Umbilical cord (tissue), 2 donors: Measurements from ENCODE around the gene BMPER. TPM values are rescaled to one million over a fixed set of nuclear protein-coding genes. Genes with fewer than 3 reads are reported as not detected.

Experiments used
- DNase-seq: peaks from one replicate; pipeline ENCODE4 v3.0.0-alpha.2; 2015; ENCODE audit warnings: low spot score
- total RNA-seq: library from RNA; depleted of rRNA; stranded (reverse); fragments of >200 nt; gene quantifications from one replicate; pipeline ENCODE4 v1.2.3, GENCODE V29; 2014; ENCODE audit warnings: low replicate concordance; ENCODE audit not compliant: insufficient read depth

The BMPER gene
- total RNA-seq, 1 donor from 2014 or later: 83.3 TPM

DNA sequence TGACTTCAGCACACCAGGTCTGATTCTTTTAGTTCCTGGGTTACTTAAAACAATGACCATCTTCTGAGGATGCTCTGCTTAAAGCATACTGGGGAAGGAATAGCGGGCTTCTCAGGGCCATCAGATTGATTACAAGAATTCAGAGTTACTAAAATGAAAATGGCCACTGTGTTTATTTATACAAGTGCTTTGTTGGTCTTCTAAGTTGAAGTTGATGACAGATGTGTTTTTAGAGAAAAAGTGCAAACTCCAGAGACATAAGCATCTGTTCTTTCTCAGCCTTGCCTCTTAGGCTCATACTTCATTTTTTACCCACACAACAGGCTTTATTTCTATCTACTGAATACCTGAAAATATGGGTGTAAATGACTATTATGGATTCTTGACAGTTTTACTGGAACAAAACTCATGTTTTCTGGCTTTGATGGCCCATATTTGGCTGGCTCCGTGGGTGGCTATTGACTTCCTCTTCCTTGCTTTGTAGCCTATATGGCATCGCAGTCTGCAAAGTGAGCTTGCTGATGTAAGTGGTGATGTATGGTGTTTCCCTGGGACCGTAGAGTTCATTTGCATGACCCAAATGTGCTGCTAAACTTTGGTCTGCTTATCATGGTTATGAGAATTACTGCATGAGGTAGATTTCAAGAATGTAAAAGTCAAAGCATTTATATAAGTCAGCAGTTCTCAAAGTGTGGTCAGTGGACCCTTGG, 121.3 kb downstream of the BMPER start:
- no peak for DNase-seq

DNA sequence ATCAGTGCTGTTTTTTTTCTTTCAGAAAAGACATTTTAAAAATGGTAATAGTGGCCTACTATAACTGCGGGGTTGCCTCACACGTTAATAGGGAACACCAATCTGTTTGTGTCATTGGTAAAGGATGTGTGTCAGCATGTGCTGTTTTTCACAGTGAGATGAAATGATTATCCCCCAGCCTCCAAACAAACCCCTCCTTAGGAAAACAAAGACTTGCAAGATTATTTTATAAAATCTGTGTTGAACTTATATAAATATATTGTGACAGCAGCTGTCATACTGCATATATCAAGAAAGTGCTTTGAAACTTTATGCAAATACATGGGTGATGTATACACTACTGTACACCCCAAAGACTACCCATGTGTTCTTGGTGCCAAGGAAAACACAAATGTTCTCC, 125.8 kb downstream of the BMPER start:
- no peak for DNase-seq

DNA sequence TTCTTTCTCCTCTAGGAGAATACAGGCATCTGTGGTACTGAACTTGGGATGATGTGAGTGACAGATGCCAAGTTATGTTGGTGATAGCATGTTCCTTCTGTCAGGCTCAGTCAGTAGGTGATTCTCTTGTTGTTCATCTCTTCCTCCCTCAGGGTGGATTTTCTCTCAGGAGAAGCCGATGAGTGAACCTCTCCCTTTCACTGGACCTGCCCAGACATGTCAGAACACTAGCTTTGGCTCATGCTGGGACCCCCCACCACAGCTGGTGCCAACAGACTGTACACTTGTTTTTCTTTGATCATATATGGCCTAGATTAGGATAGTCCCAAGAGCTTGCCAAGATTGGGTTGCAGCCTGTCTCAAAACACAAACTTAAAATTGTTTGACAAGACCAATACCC, 129.4 kb downstream of the BMPER start:
- no peak for DNase-seq

DNA sequence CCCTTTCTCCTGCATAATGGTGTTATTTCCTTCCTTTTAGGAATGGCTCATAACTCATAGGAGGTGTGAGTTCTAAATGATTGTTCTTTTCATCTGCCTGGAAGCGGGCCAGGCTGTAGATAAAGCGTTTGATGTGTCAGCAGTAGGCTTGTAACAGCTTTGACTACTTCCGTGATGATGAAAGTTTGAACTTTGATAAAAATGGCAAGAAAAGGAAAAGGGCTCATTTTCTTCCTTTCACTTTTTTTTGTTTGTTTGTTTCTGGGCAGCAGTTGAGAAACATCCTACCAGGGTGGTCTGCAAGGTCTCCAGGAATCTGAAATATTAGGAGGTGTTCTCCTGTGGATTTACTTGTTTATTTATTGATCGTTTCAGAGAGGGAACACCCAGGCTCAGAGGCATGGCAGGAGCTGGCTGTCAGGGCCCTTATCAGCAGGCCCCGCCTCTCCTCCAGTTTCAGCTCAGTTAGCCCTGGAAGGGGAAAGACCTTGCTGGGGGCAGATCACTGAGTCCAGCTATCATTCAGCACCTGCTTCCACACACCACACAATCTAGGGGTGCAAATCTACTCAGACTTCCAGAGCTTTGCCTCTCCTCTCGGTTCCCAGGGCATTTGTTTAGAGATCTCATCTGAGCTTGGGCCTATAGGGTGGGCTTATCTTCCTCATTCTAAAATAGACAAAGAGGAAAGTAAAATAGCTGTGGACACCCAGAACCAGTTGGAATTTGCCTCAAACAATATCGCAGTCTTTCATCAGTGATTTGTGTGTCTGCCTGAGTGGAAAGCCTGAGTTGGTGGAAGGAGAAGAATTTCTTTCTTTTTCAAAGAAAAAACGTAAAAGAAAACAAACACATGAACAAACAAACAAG, 130.9 kb downstream of the BMPER start:
- DNase-seq: peak; percentile 31

DNA sequence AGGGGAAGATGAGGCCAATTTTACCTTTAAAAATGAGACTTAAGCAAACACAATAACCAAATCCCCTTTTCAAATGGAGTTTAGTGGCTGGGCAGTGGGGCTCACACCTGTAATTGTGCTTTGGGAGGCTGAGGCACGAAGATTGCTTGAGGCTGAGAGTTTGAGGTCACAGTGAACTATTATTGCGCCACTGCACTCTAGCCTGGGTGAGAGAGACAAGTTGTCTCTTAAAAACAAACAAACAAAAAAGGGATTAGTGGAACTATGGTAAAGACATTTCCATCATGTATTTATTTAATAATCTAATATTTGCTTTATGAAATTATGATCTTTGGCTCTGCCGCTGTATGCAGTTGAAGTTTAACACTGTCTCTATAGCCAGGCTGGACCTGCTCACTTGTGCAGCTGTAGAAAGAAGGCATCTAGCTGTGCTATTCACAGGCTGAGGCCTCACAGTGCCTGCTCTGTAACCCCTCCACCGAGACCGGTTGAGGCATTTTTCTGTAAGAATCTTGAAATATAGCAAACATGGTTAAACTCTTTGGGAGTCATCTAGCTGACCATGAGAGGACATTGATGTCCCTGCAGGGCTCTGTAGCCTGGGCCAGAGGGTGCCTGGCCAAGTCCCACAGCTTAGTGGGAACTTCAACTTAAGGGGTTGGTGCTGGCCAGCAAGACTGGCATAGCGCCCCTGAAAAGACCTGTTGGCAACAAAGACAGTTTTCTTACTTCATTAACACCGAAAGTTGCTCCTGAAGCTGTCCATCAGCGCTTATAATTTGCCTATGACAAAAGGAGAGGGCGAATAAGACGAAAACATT, 131.8 kb downstream of the BMPER start:
- DNase-seq: no peak

DNA sequence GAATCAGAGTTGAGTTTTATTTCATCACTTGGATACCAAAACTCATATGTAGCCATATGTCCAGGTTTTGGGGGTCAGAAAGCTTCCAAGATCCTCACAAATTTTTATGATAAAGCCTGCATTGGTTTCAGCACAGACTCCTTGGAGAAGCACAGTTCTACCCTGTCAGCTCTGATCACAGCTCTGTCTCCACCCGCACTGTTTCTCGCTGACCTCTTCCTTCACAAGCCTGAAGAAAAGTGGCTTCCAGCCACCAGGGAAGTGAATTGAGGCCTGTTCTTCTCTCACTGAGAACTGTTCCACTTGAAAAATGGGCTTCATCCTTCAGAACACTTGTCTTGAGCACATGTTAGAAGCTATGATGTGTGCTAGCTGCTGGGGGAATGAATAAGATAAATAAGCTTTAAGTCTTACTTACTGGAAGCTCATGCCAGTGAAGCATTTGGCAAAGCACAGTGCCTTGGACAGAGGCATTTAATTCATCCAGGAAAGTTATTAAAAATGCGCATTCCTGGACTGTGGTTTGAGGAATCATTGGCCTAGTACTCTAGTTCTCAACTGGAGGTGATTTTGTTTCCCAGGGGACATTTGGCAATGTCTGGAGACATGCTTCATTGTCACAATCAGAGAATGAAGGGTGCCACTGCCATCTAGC, 133.6 kb downstream of the BMPER start:
- DNase-seq: peak; percentile 31

DNA sequence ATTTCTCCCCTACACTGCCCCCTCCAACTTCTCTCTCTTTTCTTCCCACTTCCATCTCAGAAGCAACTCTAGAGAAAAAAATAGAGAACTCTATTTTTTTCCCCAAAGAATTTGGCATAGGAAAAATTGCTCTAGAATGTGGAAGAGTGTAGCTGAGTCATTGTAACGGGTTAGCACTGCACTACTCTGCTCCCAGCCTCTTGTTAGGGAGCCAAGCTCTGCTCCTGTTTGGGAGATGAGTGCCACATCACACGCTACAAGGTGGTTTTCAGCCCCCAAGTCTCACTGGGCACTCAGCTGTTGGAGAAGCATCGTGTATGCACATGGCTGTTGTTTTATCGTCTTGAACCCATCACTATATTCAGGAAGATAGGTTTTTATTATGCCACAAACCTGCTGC, 136.4 kb downstream of the BMPER start:
- DNase-seq: no peak

DNA sequence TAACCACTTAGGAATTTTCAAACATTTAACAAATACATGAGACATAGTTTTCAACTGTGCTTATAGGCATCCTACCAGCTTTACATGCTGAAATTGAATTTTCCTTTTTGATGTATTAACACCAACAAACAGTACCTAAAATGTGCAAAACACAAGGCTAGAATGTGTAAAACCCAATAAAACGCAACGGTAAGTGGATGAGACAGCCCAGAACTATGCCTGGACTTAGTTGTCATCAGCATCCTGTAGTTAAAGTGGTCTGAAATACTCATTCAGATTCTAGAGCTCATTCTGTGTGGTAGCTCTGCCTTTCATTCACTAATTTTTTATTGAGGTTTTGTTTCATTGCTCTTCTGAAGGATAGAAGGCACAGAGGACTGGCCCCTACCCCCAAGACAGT, 137.1 kb downstream of the BMPER start:
- no peak for DNase-seq

DNA sequence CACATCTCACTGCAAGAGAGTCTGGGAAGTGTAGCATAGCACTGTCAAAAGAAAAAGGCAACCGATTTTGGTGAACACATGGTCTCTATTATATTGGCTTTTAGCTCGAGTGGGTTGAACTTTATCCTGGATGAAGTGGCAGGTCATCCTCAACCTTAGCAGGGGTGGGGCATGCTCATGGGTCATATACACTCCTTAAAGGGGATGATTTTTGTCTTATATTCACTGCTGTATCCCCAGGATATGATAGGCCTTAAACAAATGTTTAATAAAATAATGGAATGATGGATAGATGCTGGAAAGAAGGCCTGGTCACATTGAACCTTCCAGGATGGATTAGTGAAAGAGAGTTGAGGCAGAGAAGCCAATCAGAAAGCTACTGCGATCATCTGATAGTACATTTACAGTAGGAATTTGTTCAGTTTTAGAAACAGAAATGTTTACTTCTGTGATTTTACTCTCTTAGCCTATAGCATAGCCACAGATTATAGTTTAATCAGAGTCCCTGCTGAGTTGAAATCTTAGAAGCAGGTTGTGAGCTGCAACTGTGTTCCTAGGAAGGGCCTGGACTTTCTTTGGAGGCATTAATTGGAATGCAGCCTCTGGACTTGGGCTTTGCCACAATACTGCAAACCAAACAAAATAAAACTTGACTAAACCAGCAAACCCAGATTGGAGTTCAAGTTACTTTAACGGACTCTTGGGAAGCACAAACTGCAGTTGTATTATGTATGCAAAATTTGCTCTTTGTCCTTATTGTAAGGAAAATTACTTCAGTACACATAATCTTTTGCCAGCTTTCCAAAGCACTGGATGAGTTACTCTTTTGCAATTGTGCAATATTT, 138.3 kb downstream of the BMPER start:
- DNase-seq: peak; percentile 43

DNA sequence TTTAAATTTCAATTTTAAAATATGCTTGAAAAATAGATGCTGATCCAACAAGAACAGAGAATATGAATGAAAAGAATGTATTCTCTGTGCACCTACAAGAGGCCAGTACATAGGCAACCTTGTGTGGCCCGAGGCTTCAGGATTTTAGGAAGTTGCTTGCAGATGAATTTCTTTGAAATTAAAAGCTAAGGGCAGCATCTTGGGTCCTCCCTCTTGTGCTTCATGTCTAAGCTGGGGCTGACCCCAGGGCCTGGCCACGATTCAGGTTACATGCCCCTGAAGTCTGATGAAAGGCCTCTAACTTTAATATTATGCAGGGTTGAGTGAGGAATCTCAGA, 138.9 kb downstream of the BMPER start:
- peak; percentile 34 for DNase-seq

DNA sequence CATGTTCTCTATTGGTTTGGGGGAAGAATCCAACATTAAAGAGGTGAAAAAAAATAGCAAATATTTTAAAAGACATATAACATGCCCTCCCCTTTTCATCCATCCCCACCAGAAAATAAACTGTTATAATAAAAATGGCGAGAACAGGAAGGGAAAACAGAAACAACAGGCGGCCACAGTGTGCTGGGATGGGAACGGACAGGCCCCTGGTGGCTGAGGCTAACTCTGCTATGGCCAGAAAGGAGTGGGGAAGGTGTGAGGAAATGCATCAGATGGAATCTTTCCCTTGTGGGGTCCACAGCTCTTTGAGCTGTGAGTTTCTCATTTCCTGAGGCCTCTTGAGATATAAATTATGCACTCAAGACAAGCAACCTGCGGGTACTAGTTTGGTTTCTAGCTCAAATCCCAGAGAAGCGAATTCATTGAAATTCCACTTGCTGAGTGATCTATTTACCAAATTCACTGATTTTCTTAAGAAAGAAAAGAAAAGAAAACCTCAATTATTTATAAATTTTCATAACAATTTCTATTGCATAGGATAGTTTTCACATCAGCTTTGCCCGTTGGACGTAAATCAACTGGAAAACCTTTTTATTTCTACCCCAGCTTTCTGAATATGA, 139.5 kb downstream of the BMPER start:
- no peak for DNase-seq

DNA sequence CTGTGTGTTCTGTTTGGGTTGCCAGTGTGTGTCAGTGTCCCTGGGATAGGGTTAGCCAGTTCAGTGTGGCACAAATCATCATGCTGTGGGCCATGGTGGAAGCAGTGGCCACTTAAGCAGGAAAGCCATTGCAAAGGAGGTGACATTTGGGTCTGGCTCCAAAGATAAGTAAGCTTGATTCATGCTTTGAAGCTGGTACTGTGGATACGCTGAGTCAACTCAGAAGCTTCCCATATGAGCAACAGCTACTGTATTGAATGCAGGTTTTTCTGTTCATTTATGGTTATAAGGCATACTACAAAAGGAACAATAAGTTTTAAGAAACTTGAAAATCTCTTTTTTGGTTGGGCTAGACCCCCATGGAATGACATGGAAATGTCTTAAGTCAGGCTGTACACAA, 143.1 kb downstream of the BMPER start:
- DNase-seq: no peak

DNA sequence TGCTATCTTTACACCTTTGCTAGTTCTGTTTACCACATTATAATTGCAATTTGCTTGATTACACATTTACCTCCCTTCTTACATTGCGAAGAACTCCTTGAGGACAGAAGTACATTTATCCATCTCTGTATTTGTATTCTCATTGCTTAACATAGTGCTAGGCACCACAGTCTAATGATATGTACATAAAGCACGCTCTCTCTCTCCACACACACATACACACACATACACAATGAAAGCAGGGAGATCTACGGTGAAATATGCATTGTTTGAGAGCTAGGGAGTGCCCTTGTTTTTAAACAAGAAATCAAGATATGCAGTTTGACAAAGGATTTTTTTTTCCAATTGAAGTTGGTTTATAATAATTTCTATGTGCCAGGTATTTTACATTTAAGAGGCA, 148.7 kb downstream of the BMPER start:
- no peak for DNase-seq

DNA sequence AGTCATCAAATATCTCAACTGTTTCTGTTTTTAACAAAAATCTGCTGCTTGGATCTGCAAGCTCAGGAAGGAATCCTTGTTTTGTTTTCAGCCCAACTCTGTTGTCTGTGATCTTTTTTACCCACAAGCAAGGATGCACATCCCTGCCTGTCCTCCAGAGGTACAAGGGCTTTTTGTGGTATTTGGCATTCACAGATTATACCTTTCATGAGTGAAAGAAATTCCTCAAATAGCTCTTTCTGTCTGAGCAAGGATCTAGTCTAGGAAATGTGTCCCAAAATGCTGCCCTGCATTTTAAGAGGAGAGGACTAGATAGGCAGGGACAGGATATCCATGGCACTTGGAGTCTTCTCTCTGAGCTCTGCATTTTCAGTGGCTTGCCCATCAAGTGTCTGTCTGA, 151.8 kb downstream of the BMPER start:
- DNase-seq: no peak

DNA sequence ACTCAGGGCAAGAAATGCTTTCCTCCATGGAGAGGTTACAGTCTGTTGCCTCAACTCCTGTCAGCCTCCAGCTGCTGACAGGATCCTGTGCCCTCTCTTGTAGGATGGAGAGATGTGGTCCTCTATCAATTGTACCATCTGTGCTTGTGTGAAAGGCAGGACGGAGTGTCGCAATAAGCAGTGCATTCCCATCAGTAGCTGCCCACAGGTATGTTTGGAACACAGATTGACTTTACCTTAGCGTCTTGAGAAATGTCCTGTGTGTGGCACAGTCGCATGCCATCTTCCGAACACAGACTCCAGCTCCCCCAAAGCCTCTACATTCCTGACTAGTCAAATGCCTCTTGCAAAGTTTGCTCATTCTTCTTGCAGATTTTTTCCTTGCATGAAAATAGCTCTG, 152.6 kb downstream of the BMPER start:
- no peak for DNase-seq

DNA sequence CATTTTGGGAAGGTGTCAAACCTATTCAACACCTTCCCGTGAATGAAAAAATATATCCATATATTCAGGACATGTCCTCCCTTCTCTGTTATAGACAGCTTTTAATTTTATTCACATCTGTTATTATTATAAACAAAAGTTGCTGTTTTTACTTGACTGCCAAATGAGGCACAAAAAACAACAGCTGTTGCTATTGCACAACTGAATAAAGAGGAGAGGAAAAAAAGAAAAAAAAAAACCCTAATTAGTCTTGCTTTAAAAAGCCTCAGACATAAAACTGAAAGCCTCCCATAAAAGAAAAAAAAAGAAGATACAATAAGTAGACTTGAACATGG, 153.4 kb downstream of the BMPER start:
- no peak for DNase-seq

DNA sequence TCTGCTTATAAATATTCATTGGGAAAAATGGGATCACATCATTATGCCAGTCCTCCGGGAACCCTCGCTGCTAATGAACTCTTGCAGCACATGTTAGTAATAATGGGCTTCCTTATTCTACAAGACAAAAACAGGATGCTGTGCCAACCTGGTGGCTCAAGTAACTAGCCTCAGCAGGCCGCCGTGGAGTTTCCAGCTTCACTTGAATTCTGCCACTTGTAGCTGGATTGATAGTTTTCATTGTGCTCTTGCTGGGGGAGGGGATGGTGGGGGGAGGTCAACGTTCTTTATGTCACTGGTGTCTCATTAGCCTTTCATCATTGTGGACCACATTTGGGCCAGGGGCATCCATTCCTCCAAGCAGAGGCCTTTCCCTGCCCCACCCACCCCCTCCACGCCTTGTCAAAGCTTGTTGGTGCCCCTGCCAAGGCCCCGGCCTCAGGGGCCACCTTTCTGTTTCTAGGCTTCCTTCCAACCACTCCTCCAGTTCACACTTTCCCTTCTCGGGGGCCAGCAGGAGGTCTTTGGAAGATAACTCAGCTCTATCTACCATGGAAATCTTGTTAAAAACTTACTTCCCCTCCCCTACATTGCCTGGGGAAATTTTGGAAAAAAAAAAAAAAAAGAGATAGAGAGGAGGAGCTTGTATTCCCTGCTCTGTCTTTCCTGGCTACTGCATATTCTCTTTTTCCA, 153.9 kb downstream of the BMPER start:
- DNase-seq: no peak

DNA sequence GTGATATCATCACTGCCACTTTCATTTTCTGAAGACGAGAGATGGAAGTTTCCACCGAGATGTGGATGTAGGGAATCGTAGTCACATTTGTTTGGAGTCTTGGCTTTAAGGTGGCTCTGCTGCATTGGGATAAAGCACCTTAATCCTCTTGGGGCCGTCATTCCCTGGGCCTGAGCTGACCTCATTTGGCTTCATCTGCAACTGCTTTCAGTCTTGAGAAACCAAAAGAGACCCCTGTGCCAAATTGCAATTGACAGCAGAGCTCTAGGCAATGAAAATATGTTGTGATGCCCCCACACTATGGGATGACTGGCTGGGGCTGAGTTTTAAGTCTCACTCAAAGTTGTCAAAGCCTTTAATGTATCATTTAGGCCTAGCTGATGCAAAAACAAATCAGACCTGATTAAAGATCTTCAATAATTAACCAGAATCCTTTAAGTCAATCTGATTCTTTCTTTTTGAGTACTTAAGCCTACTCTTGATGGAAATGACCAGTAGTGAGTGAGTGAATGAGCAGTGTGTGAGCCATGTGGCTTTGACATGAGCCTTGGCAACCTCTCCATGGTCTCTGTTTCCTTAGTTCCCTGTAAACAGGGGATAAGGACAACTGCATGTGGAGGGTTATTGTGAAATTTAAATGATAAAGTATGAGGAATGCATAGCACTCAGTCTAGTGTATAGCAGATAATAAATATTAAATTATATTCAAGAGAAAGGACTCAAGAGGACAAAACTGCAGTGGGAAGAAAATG, 155.0 kb downstream of the BMPER start:
- peak; percentile 49 for DNase-seq

DNA sequence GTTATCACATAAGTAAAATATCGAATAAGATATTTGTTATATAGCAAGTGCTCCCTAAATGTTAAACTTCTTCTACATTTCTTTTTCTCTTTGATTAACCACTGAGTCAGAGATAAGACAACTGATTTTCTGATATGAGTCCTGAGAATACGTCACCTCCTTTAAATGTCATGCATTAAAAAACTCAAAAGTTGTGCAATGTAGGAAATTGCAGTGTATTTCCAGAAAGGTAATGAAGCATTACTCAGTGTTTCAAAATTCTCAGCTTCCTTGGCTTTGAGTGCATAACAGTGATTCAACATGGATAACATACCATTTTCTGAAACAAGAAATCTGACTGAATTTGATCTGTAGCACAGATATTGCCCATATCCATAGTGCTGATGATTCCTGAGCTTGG, 155.8 kb downstream of the BMPER start:
- peak; percentile 33 for DNase-seq
